ENCODE results near the gene SOX12.
A peak's percentile ranks its signal among the peaks of the same experiment; 100 is the strongest.

Gene SOX12

GRCh38 chr20:301886-302848 lies 23.2 kb upstream of the SOX12 start:
- DNase-seq (ENCODE audit: low read depth in 2 of 2, low spot score in 1 of 2), result no peak

GRCh38 chr20:305745-306144 lies 19.6 kb upstream of the SOX12 start:
- no peak for DNase-seq (ENCODE audit: low read depth in 2 of 2, low spot score in 1 of 2)

- DNase-seq (ENCODE audit: low read depth in 2 of 2, low spot score in 1 of 2), result no peak
Observed at GRCh38 chr20:308427-309038, 16.8 kb upstream of the SOX12 start.

GRCh38 chr20:309306-309840 lies 16.0 kb upstream of the SOX12 start:
- DNase-seq (ENCODE audit: low read depth in 2 of 2, low spot score in 1 of 2), result no peak

- peak in 1 of 2 donors; percentile 57 for DNase-seq (ENCODE audit: low read depth in 2 of 2, low spot score in 1 of 2)
Observed at GRCh38 chr20:309841-310644, 15.3 kb upstream of the SOX12 start.

- no peak for DNase-seq (ENCODE audit: low read depth in 2 of 2, low spot score in 1 of 2)
Observed at GRCh38 chr20:310645-311044, 14.7 kb upstream of the SOX12 start.

GRCh38 chr20:311609-312008 lies 13.7 kb upstream of the SOX12 start:
- no peak for DNase-seq (ENCODE audit: low read depth in 2 of 2, low spot score in 1 of 2)

- no peak for DNase-seq (ENCODE audit: low read depth in 2 of 2, low spot score in 1 of 2)
Observed at GRCh38 chr20:312067-312466, 13.3 kb upstream of the SOX12 start.

- no peak for DNase-seq (ENCODE audit: low read depth in 2 of 2, low spot score in 1 of 2)
Observed at GRCh38 chr20:312866-313265, 12.5 kb upstream of the SOX12 start.

- DNase-seq (ENCODE audit: low read depth in 2 of 2, low spot score in 1 of 2), result no peak
Observed at GRCh38 chr20:313402-313801, 11.9 kb upstream of the SOX12 start.

GRCh38 chr20:313948-314347 lies 11.4 kb upstream of the SOX12 start:
- no peak for DNase-seq (ENCODE audit: low read depth in 2 of 2, low spot score in 1 of 2)

GRCh38 chr20:316316-317068 lies 8.9 kb upstream of the SOX12 start:
- no peak for DNase-seq (ENCODE audit: low read depth in 2 of 2, low spot score in 1 of 2)

- peak; percentile 80 to 82 for DNase-seq (ENCODE audit: low read depth in 2 of 2, low spot score in 1 of 2)
Observed at GRCh38 chr20:324177-325044, 941 bp upstream of the SOX12 start.

- DNase-seq (ENCODE audit: low read depth in 2 of 2, low spot score in 1 of 2), result peak in 1 of 2 donors; percentile 17
Observed at GRCh38 chr20:325889-326644, 715 bp downstream of the SOX12 start.

- no peak for DNase-seq (ENCODE audit: low read depth in 2 of 2, low spot score in 1 of 2)
Observed at GRCh38 chr20:326645-327185, 1.4 kb downstream of the SOX12 start.

- peak in 1 of 2 donors; percentile 56 for DNase-seq (ENCODE audit: low read depth in 2 of 2, low spot score in 1 of 2)
Observed at GRCh38 chr20:327186-328026, 2.1 kb downstream of the SOX12 start.

- no peak for DNase-seq (ENCODE audit: low read depth in 2 of 2, low spot score in 1 of 2)
Observed at GRCh38 chr20:328027-328974, 2.9 kb downstream of the SOX12 start.

Measured in stimulated activated CD8-positive, alpha-beta memory T cell treated with anti-CD3 and anti-CD28 coated beads, Interleukin-4, amount 100 ng/mL, for 1 hour (primary cell).